ES-I3 (cell line): ENCODE results near the gene TPM4.
A peak's percentile ranks its signal among the peaks of the same experiment; 100 is the strongest.
"Not testable (repeated sequence)": the region's sequence is repeated elsewhere in the genome, so short reads cannot be mapped to it uniquely, and the experiment has no call there.

Experiments used
- H3K36me3 ChIP-seq: 2 replicates; pipeline ENCODE4 v1.6.1; 2013; ENCODE audit warnings: mild to moderate bottlenecking, low read length, control low read depth, moderate library complexity; ENCODE audit not compliant: insufficient read depth
- H3K4me1 ChIP-seq: 2 replicates; pipeline ENCODE4 v1.6.1; 2013; ENCODE audit warnings: mild to moderate bottlenecking, control low read depth, low read length; ENCODE audit not compliant: insufficient read depth
- H3K9ac ChIP-seq: 2 replicates; pipeline ENCODE4 v1.6.1; 2013; ENCODE audit warnings: low read depth, mild to moderate bottlenecking, low read length, moderate library complexity
- H3K9me3 ChIP-seq: 2 replicates; pipeline ENCODE4 v1.6.1; 2013; ENCODE audit warnings: mild to moderate bottlenecking, low read length, moderate library complexity; ENCODE audit not compliant: control insufficient read depth, insufficient read depth

Gene TPM4

GRCh38 chr19:16076154-16076957, at the start of gene TPM4:
Gene TPM4 (plus strand): TSS chr19:16076495. CDS start chr19:16076566, 71 bp downstream.
- Histone ChIP-seq H3K9ac (peak within 1 kb of the TSS; percentile 96), H3K36me3 (peaks cover 8% of the 10 kb centered on the region; the same call in 1 of the 2 replicates), H3K4me1 (peaks cover 16% of the 10 kb centered on the region), H3K9me3 (no peaks in the 10 kb centered on the region)

DNA sequence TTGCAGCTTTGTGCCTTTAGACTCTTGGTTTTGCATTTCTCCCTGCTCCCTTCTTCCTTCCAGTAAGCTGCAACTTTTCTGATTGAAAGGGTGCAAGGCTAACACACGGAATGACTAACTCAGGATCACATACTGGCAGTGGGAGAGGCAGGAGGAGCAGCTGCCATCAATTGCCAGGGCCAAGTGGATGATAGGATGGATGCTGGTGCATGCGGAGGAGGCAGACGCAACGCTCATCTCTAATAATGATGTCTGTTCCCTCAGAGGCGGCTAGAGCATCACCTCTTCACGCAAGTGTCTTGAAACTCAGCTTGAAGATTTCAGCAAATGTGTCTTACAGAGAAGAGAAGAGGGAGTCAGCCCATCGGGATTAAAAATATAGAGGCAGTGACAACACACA, 49.5 kb upstream of the TPM4 start:
- Histone ChIP-seq H3K36me3 (no peaks in the 10 kb centered on the region), H3K9ac (no peak overlapping the region), H3K4me1 (no peaks in the 10 kb centered on the region), H3K9me3 (no peaks in the 10 kb centered on the region)

- H3K9ac ChIP-seq = no peak overlapping the region
- H3K9me3 ChIP-seq = no peaks in the 10 kb centered on the region
- no peaks in the 10 kb centered on the region for H3K36me3 ChIP-seq
- no peaks in the 10 kb centered on the region for H3K4me1 ChIP-seq
Observed at GRCh38 chr19:16027528-16027927, 48.8 kb upstream of the TPM4 start.

DNA sequence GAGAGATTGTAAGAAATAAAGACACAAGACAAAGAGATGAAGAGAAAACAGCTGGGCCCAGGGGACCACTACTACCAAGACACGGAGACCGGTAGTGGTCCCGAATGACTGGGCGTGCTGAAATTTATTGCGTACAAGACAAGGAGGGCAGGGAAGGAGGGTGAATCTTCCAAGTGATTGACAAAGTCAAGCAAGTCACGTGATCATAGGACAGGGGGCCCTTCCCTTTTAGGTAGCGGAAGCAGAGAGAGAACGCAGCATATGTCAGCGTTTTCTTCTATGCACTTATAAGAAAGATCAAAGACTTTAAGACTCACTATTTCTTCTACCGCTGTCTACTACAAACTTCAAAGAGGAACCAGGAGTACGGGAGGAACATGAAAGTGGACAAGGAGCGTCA, 46.1 kb upstream of the TPM4 start:
- H3K9me3 ChIP-seq, H3K36me3 ChIP-seq, H3K4me1 ChIP-seq, H3K9ac ChIP-seq: not testable (repeated sequence)

- no peaks in the 10 kb centered on the region for H3K4me1 ChIP-seq
- no peaks in the 10 kb centered on the region for H3K9me3 ChIP-seq
- no peaks in the 10 kb centered on the region for H3K36me3 ChIP-seq
- no peak overlapping the region for H3K9ac ChIP-seq
Observed at GRCh38 chr19:16030964-16031871, 45.1 kb upstream of the TPM4 start.

GRCh38 chr19:16031872-16032200, 44.5 kb upstream of the TPM4 start:
- Histone ChIP-seq H3K36me3 (no peaks in the 10 kb centered on the region), H3K9me3 (no peaks in the 10 kb centered on the region), H3K4me1 (no peaks in the 10 kb centered on the region), H3K9ac (no peak overlapping the region)

DNA sequence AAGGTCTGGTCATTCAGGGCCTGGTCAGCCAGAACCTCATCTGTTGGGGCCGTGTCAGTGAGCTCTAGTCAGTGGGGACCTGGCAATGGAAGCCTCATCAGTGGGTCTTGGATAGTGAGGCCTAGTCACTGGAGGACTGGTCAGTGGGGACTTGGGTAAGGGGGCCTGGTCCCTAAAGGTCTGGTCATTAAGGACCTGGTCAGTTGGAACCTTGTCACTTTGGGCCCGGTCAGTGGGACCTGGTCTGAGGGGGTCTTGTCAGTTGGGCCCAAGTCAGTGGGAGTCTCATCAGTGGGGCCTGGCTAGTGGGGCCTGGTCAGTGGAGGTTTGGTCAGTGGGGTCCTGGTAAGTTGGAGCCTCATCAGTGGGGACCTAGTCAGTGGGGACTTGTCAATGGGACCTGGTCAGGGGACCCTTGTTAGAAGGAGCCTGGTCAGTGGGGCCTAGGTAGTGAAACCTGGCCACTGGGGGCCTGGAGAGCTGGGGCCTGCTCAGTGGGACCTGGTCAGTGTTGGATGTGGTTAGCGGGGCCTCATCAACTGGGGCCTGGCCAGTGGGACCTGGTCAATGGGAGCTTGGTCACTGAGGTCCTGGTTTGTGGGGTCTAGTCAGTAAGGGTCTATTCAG, 43.7 kb upstream of the TPM4 start:
- no peaks in the 10 kb centered on the region for H3K4me1 ChIP-seq
- no peak overlapping the region for H3K9ac ChIP-seq
- no peaks in the 10 kb centered on the region for H3K9me3 ChIP-seq
- no peaks in the 10 kb centered on the region for H3K36me3 ChIP-seq

GRCh38 chr19:16033136-16033530, 43.2 kb upstream of the TPM4 start:
- Histone ChIP-seq H3K9ac (no peak overlapping the region), H3K36me3 (no peaks in the 10 kb centered on the region), H3K4me1 (no peaks in the 10 kb centered on the region), H3K9me3 (no peaks in the 10 kb centered on the region)

DNA sequence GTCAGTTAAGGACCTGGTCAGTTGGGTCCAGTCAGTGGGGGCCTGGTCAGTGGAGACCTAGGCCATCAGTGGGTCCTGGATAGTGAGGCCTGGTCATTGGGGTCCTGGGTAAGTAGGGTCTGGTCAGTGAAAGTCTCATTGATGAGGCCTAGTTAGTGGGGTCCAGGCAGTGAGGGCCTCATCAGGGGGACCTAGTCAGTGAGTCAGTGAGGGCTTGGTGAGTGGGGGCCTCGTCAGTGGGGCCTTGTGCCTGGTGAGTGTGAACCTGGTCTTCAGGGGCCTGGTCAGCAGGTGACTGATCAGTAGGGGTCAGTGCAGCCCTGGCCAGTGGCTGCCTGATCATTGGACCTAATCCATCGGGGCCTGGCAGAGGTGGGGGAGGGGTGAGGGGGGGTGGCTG, 42.6 kb upstream of the TPM4 start:
- Histone ChIP-seq H3K4me1 (no peaks in the 10 kb centered on the region), H3K36me3 (no peaks in the 10 kb centered on the region), H3K9me3 (no peaks in the 10 kb centered on the region), H3K9ac (no peak overlapping the region)

DNA sequence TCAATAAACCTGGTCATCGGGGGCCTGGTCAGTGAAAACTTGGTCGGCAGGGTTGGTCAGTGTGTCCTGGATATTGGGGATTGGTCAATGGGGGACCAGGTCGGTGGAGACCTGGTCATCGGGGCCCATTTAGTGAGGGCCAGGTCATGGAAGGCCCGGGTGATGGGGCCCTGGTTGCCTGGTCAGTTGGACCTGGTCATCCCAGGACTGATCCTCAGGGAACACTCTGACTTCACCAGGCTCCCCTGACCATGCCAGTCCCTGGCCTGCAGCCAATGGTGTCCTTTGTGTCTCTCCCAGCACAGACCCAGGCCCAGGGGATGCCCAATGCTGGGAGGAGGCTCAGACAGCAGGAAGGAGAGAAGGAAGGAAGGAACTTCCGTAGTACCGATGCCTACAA, 42.1 kb upstream of the TPM4 start:
- Histone ChIP-seq H3K9ac (no peak overlapping the region), H3K36me3 (no peaks in the 10 kb centered on the region), H3K4me1 (no peaks in the 10 kb centered on the region), H3K9me3 (no peaks in the 10 kb centered on the region)

- no peaks in the 10 kb centered on the region for H3K36me3 ChIP-seq
Observed at GRCh38 chr19:16034958-16035560, 41.2 kb upstream of the TPM4 start.

DNA sequence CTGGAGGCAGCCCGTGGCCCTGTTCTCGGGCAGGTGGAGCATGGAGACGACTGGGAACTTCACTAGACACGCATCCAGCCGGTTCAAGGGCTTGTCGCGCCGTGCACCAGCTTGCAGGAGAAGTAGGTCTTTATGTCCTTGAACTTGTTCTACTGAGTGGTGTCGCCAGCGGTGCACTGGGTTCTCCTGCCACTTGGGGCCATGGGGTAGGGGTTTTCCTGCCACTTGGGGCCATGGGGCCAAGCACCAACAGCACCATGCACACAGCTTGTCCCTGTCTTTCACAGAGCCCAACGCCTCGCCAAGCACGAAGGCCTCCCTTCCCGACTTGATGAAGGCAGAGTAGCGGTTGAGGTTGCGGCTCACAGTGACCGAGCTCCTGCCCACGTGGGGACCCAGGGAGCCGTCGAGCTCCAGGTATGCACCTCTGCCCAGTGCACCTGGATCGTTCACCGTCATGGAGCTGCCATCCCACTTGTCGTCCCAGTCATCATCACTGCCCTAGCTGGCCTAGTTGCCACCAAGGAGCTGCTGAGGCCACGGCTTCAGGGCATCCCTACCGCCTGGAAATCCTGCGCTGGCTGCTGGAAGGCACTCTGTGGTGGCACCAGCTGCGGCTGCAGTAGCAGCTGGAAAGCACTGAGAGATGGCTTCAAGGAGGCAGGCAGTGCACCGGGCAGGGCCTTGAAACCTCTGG, 40.5 kb upstream of the TPM4 start:
- H3K9ac ChIP-seq = no peak overlapping the region
- H3K9me3 ChIP-seq = no peaks in the 10 kb centered on the region
- H3K36me3 ChIP-seq = no peaks in the 10 kb centered on the region
- no peaks in the 10 kb centered on the region for H3K4me1 ChIP-seq

More at GRCh38 chr19:16034958-16035560, 41.2 kb upstream of the TPM4 start:
- Histone ChIP-seq H3K9me3 (no peaks in the 10 kb centered on the region), H3K9ac (no peak overlapping the region), H3K4me1 (no peaks in the 10 kb centered on the region)

- Histone ChIP-seq H3K4me1 (no peaks in the 10 kb centered on the region), H3K36me3 (no peaks in the 10 kb centered on the region), H3K9me3 (no peaks in the 10 kb centered on the region), H3K9ac (no peak overlapping the region)
Observed at GRCh38 chr19:16036397-16036925, 39.8 kb upstream of the TPM4 start.

DNA sequence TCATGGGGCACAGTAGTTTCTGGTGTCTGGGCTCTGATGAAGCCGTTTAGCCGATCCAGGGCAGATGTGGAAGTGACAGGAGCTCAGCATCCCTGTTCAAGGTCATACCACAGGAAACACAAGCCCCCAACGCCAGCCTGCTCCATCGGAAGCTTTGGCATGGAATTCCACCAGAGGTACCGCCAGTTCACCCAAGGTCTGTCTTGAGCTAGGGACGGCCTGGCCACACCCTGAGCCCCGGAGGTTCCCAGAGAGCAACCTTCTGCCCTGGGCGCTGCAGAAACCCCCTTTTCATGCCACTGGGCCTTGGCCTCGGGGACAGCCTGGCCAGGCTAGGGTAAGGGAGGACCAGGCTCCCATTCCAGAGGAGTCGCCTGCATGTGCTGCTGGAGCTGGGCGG, 39.4 kb upstream of the TPM4 start:
- no peak overlapping the region for H3K9ac ChIP-seq

More for the DNA sequence above, 39.4 kb upstream of the TPM4 start:
- H3K36me3 ChIP-seq = no peaks in the 10 kb centered on the region
- H3K4me1 ChIP-seq = no peaks in the 10 kb centered on the region
- H3K9me3 ChIP-seq = no peaks in the 10 kb centered on the region
